Stimulated activated CD4-positive, alpha-beta T cell treated with anti-CD3 and anti-CD28 coated beads, Interleukin-2, amount 100 ng/mL, for 24 hours (primary cell): ENCODE measurements around the gene STIM2.
A peak's percentile ranks its signal among the peaks of the same experiment; 100 is the strongest.
"Not testable (repeated sequence)": the region's sequence is repeated elsewhere in the genome, so short reads cannot be mapped to it uniquely, and the experiment has no call there.

Experiments used
- DNase-seq, 2 donors: peaks; one replicate each; pipeline ENCODE4 v3.0.0-alpha.2; 2020

STIM2 gene

DNA sequence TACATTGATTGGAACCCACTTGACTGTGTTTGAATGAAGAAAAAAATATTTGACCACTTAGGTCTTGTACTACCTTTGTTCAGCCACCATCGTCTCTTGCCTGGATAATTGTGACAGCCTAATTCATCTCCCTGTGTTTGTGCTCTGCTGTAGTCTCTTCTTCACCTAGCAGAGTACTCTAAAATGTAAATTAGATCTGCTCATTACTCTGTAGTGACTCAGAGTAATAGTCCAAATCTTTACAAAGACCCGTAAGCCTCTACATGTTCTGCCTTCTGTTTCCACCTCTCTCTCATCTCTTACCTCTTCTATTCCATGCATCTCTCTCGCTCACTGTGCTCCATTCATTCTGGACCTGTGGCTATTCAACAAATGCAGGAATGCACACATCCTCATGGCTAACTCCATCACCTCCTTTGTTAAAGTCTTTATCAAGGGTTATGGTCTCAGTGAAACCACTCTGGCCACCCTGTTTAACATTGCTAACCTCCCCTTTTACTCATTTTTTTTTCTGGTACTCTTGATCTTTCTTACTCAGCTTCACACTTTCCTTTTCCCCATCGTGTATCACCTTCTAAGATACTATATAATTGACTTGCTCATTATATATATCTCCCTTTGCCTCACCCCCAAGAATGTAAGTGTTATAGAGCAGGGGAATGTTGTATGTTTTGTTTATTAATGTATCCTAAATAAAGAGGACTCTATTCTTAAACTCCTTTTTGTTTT lies 98.4 kb downstream of the STIM2 start:
- DNase-seq, result no peak

DNA sequence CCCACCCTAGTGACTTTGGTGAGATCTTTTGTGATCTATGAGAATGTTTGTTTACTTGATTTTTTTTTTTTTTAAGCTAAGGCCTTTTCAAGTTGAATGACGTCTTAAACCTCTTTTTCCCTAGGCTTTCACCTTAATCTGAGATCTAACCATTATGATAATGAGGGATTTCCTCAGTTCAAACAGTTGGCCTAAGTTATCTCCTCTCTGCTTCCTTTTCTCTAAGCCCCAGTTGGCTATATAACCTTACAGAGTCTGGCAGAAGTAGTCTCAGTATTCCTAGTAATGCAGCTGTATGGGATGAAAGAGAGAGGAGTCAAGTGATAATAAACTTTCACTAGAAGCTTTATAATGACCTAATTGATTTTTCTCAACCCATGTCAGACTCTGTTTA lies 99.0 kb downstream of the STIM2 start:
- no peak for DNase-seq

DNA sequence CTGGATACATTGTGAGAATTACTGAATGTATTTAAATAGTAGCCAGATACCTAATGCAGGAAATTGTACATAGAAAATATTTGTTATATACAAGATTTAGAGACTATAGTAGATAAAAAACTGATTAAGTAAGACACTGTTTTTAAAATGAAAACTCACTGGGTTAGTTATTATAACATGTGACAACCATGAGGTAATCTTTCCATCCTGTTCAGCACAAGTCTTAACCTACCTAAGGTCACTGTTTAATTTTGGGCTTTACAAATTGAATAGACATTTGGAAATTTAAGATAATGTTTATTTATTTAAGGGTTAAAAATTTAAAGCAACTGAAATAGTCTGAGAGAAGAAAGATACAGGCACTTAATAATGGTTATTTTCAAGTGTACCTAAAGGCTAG lies 102.1 kb downstream of the STIM2 start:
- DNase-seq, result no peak

DNA sequence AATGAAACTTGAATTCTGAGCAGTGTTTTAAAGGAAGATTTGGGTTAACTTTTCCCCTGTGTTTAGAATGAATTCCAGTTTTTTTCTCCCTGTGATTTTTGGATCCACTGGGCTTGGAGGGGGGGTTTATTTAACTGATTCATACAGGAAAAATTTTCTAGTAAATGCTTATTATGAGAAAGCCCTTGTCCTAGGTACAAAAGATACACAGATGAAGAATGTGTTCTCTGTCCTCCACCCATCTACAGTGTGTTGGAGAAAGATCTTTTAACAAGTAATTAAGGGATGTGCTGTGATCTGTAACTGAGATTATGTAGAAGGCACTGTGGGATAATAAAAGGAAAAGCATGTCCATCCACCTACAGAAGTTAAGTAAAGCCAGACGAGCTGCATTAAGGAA lies 103.9 kb downstream of the STIM2 start:
- DNase-seq, result no peak

DNA sequence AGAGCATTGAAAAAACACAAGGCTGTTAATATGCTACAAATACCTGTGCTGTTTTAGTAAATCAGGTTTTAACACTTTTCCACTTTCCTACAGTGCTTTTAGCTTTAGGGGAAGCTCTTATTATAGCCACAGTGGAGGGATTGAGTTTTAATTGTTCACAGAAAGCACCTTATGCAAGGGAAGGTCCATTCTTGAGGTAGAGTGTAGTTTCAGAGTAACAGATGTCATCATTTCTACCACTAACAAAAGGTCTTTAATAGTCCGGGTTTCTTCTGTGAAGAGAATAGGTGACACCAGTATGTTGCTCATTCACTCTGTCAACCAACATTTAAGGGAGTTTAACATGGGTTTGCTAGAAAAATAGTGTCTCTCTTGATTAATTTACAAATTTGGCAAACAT lies 104.4 kb downstream of the STIM2 start:
- no peak for DNase-seq

DNA sequence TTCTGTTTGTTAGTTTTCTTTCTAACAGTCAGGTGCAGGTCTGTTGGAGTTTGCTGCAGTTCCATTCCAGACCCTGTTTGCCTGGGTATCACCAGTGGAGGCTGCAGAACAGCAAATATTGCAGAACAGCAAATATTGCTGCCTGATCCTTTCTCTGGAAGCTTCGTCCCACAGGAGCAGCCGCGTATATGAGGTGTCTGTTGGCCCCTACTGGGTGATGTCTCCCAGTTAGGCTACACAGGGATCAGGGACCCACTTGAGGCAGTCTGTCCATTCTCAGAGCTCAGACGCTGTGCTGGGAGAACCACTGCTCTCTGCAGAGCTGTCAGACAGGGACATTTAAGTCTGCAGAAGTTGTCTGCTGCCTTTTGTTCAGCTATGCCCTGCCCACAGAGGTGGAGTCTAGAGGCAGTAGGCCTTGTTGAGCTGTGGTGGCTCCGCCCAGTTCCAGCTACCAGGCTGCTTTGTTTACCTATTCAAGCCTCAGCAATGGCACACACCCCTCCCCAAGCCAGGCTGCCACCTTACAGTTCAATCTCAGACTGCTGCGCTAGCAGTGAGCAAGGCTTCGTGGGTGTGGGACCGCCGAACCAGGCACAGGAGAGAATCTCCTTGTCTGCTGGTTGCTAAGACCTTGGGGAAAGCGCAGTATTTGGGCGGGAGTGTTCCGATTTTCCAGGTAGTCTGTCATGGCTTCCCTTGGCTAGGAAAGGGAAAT lies 115.0 kb downstream of the STIM2 start:
- DNase-seq, result not testable (repeated sequence)

DNA sequence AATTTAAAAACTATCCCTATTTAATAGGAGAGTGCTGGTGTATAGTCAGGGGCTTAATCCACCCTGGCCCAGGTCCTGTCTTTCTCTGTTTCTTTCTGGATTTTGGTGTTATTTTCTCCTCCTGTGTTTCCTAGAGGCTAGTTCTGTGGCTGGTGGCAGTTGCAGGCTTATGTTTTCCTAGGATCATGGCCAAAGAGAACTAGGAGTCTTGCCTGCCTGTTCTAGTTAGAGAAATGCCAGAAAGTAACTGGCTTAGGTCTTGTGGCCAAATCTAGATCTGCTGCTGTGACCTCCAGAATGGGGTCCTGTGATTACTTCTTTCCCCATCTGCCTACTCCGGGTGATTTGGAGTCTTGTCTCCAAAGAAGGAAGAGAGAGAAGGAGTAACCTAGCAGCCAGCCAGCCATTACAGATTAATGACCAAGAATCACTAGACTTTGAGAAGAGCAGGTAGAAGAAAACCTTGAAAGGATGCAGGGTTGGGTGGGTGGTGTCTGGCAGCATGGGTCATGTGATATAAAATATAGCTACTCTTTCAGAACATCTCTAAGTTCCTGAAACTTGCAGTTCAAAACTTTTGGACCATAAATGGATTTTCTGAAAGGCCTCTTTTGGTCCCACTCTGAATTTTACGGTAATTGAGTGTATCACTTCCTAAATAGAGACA lies 117.9 kb downstream of the STIM2 start:
- DNase-seq, result no peak

DNA sequence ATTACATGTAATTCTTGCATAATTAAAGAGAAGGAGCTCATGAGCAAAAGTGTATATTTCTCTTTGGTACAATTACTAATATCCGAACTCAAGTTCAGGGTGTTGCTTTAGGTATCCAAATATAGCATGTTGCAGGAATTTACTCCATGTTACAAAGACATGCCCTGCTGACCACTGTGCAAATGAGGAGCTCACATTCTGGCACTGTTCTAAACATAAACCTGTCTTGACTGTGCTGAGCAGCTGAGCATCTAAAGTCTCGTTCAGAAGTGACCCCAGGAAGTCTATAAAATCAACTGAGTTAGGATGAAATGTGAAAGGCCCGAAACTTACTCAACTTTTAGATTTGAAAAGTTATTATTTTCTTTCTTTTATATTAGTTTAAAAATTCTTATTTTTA lies 124.3 kb downstream of the STIM2 start:
- DNase-seq, result no peak

DNA sequence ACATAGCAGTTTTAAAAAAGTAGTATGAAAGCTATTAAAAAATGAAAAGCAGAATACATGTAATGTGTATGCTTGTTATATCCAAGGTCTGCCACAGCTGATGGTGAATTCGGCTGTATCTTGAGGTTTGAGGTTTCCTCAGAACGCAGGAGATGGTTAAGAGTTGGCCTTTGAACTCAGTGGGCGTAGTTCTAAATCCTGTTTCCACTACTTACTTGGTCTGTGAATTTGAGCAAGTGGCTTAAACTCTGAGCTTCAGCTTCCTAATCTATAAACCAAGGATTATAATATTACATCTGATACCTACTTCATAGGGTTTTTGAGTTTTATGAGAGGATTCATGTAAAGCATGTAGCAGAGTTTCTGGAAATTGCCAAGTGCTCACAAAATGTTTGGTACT lies 125.2 kb downstream of the STIM2 start:
- no peak for DNase-seq

DNA sequence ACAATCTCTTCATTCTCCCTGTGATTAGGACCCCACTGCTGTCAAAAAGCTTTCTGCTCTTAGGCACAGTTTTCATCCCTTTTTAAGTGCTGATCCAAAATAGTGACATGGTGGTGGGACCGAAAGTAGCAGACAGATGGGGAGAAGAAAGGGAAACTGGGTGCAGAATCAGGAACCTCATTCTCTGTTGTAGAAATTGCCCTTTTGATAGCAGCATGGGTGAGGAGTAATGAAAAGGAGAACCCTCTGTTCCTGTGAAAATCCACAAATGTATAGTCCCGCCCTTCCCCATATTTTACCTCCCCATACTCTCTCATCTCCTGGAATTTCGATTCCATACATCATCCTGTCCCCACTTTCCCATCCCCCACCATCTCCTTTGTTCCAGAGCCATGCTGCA lies 126.5 kb downstream of the STIM2 start:
- DNase-seq, result no peak

DNA sequence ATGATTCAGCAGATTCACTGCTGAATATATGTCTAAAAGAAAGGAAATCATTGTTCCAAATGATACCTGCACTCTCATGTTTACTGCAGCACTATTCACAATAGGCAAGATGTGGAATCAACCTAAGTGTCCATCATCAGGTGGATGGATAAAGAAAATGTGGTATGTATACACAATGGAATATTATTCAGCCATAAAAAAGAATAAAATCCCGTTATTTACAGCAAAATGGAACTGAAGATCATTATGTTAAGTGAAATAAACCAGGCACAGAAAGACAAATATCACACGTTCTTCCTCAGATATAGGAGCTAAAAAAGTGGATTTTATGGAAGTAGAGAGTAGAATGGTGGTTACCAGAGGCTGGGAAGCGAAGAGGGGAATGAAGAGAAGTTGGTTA lies 130.4 kb downstream of the STIM2 start:
- no peak for DNase-seq

DNA sequence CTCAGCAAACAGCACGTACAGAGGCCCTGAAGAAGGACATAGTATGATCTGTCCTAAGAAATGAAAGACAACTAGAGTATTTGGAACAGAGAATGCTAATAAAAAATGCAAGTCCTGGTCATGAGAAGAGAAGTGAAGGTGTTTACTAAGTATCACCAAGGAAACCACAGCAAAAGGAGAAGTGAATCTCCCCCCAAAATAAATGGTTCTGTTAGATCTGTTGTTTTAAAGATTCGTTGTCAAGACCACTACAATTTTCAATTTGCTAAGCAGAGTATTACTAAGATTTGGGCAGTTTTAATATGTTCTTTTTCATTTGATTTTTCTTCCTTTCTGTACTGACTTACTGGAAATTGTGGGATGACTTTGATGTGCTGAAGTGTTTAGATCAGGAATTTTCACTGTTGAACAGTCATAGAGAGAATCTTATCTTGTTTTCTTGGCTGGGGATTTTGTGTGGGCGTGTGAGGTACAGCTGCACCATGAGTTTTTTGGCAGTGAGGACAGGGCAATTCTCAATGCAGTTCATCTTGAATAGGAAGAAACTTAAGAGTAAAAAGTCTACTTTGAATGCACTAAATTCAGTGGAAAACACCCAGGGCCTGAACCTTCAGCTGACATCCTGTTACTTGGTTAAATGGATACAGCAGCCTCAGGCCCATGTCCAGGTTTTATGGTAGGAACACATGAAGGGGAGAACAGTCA lies 132.2 kb downstream of the STIM2 start:
- peak; percentile 34 to 38 for DNase-seq

DNA sequence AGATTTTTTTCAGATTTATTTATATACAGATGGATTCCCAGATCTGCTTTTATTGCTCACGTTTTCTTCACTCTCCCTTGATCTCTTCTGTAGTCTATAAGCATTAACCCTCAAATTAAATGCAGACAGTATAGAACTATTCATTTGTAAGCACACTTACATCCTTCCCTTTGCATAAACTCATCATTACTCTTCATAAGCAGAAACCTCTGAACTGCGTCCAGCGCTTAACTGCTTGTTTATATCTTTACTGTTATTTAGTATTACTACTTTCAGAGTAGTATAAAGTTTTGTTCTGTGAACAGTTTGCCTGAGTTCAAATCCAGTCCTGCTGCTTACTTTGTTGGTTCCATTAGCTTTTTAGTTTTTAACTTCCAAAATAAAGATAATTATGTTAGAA lies 132.9 kb downstream of the STIM2 start:
- no peak for DNase-seq

DNA sequence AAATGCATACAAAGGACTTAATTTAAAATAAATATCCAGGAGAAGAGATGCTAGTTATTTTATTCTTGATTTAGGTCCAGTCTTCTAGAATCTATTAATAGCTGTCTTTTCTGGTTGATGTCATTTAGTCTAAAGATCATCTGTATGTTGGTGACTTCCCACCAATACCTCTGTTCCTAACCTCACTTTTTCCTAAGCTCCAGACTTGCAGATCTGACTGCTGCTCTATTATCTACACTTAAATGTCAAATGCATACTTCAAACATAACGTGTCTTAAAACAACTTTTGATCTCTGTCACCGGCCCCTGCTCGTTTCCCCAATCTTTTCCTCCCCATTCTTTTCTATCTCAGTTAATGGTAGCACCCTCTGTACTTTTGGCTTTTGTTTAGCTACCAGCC lies 133.3 kb downstream of the STIM2 start:
- DNase-seq, result no peak

DNA sequence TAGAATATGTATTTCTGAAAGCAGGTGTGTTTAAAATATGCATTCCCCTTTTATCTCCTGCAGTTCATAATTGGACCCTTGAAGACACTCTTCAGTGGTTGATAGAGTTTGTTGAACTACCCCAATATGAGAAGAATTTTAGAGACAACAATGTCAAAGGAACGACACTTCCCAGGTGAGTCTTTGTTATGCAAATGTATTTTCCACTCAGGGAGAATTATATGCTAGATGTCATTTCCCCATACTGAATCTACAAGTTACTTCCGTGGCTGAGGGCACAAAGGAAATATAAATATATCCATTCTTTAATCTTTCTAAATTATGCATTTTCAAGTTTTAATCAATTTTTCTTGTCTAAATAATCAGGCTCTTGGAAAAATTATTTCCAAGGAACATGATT lies 134.7 kb downstream of the STIM2 start:
- no peak for DNase-seq

DNA sequence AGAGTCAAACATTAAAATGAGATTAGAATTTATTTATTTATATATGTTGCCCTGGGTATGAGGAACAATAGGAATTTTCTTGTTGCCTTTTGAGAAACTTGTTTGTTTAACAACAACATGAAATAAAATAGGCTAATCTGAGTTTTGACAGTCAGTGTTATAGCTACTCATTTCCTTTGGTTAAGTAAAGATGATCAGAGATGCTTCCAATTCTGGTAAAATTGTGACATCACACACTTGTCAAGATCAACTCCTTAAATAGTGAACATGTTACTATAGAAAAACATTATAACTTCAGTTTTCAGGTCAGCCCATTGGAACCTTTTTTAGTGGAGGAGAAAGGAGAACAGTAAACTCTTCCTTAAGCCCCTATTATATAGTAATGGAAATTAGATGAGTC lies 136.1 kb downstream of the STIM2 start:
- DNase-seq, result no peak

DNA sequence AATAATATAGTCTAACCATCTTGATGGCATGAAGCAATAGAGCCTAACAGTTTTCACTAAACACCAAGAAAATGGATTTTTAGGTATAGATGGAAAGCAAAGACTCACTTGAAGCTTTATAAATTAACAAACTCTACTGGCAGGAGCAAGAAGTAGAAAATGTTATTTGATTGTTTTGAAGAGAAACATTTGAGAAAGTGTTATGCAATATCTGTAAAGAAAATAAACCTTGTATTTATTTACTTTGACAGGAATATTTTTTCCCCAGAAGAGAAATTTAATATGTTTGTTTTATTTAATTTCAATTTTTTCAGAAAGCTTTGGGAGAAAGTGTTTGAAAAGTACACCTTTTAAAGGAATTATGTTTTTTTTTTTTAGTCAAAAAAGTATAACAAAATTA lies 139.0 kb downstream of the STIM2 start:
- DNase-seq, result no peak

DNA sequence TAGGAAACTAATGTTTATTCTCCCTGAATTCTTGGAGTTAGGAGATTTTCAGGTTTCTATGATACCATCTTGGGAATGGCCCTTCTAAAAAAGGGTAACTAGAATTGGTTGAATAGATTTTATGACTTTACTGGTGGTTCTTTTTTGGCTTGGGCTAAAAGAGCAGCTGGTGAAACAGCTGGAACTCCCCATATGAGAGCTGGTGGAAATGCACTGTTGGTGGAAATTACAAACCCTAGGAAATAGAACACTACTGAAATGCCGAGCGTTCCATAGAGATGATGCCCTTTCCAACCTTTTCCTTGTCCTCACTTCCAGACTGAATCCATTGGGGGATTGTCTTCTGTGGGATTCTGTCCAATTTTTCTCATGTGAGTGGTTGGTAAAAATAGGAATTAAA lies 139.5 kb downstream of the STIM2 start:
- no peak for DNase-seq

DNA sequence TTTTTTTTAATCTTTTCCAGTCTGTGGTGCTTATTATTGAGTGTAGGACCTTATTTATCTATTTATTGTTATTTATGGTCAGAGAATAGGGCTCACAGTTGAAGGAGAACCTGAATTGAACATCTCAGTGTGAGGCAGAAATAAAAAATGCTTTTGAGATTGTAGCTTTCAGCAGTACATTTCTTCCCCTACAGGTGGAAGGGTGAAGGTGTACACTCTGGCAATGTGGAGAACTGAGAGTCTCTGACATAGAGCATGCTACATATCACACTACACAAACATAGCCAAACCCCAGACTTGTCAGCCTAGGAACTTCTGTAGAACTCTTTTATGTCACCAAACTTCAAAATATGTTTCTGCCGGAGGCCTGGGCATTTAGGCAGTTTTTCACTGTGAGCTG lies 140.2 kb downstream of the STIM2 start:
- no peak for DNase-seq

DNA sequence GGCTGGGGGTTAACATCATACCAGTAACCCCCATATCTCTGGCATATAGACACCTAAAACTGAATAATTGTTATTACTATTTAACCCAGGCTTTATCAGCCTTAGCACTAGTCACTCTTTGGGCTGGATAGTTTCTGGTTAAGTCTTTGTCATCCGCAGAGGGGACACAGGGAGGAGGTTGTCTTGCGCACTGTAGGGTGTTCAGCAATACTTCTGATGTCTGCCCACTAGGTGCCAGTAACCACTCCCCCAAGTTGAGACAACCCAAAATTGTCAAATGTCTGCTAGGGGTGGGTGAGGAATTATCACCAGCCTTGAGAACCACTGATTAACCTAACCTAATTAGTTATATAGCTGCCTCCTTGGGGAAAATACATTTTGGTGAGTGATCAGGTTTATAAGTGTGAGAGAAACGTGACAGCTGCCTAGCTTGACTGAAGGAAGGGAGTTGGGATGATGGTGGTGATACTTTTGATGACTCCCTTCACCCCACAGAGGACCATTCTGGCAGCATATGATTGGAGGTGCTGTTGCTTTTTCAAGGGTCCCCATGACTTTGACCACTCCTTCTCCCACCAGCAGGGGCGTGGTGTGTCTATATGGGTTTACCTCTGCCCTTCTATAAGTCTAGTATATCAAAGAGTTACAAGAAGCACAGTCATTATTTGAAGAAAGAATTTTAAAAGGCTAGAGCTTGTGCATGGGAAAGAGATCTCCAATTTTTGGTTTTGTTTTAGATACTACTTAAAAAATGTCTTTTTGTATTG lies 140.9 kb downstream of the STIM2 start:
- no peak for DNase-seq

DNA sequence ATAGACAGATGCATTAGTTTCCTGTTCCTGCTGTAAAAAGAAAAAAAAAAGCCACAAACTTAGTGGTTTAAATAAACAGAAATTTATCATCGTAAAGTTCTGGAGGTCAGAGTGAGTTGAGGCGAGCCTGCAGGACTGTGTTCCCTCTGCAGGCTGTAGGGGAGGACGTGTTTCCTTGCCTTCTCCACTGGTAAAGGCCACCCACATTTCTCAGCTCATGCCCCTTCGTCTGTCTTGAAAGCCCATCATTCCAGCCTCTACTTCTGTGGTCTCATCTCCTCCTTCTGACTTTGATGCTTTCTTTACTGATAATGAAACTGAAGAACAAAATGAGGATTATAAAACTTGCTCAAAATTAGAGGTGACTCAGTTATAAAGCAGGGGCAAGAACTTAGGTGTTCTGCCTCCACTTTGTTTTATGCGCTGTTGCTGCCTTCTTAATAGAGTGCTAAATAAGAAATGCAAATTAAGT lies 143.0 kb downstream of the STIM2 start:
- DNase-seq, result peak; percentile 28 to 45

DNA sequence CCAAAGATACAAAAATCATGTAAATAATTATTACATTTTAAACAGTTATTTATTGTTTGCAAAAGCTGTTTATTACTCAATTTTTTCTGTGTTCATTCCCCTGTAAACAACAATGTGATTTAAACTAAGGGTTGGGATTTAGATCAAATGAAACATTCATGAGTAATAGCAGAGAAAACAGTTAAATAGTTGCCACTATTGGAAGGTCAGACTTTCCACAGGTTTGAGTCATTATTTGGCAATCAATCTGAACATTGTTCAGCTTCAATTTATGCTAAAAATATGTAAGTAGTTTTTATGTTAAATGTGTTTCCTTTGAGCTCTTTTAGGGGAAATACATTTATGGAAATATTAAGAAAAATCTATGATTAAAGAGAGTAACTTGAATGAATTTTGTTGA lies 144.9 kb downstream of the STIM2 start:
- no peak for DNase-seq
